Measurements from ENCODE around the gene MERTK. TPM values are rescaled to one million over a fixed set of nuclear protein-coding genes. Genes with fewer than 3 reads are reported as not detected.
A peak's percentile ranks its signal among the peaks of the same experiment; 100 is the strongest.

The MERTK gene
- total and polyA plus RNA-seq, 4 donors, result 9.6 to 61.3 (median 24.2) TPM

DNA sequence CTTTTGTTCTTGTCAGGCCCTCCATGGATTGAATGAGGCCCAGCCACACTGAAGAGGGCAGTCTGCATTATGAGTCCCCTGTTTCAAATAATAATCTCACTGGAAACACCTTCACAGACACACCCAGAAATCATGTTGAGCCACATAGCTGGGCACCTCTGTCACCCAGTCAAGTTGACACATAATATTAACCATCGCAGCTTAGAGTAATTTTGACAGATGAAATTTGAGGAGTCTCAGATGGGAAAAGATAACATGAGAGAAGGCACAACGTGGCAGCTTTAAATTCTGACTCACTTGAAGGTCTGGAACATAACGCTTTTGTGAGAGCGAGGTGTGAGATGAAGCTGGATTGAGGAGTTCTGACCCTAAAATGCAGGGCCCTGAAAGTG is 85.8 kb downstream of the MERTK start:
- peaks cover 8% of the 10 kb centered on the region in 2 donors for H3K36me3 ChIP-seq (ENCODE audit: control insufficient read depth in 1 of 2, insufficient read depth in 2 of 2, low read length in 1 of 2)
- no peak for ATAC-seq (ENCODE audit: low FRiP score)
- H3K4me3 ChIP-seq (ENCODE audit: low read length in 2 of 2), result no peak overlapping the region
- no peak overlapping the region for H3K27ac ChIP-seq (ENCODE audit: low read depth in 1 of 2, low read length in 2 of 2)
- H3K4me1 ChIP-seq (ENCODE audit: control insufficient read depth in 1 of 2, insufficient read depth in 2 of 2, low read length in 2 of 2), result no peaks in the 10 kb centered on the region
- 88 to 90% methylated on average over 4 of the region's 4 CpGs for WGBS, 2 donors
- H3K27me3 ChIP-seq (ENCODE audit: control insufficient read depth in 1 of 2, insufficient read depth in 2 of 2, low read length in 1 of 2), result no peaks in the 10 kb centered on the region
- H3K9me3 ChIP-seq (ENCODE audit: control insufficient read depth, low read length), result no peaks in the 10 kb centered on the region
- intact Hi-C loops (cut with DNase I), result no loop called here
- DNase-seq, result no peak

DNA sequence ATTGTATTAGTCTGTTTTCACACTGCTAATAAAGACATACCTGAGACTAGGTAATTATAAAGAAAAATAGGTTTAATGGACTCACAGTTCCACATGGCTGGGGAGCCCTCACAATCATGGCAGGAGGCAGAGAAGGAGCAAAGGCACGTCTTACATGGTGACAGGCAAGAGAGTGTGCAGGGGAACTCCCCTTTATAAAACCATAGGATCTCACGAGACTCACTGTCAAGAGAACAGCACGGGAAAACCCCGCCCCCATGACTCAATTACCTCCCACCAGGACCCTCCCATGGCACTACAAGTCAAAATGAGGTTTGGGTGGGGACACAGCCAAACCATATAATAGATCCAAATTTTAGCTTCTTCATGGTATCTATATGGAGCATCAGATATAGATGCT is 87.1 kb downstream of the MERTK start:
- Histone ChIP-seq H3K36me3 (ENCODE audit: control insufficient read depth in 1 of 2, insufficient read depth in 2 of 2, low read length in 1 of 2) (peaks cover 8% of the 10 kb centered on the region in 2 donors), H3K4me3 (ENCODE audit: low read length in 2 of 2) (no peak overlapping the region), H3K9me3 (ENCODE audit: control insufficient read depth, low read length) (no peaks in the 10 kb centered on the region), H3K4me1 (ENCODE audit: control insufficient read depth in 1 of 2, insufficient read depth in 2 of 2, low read length in 2 of 2) (no peaks in the 10 kb centered on the region), H3K27me3 (ENCODE audit: control insufficient read depth in 1 of 2, insufficient read depth in 2 of 2, low read length in 1 of 2) (no peaks in the 10 kb centered on the region), H3K27ac (ENCODE audit: low read depth in 1 of 2, low read length in 2 of 2) (no peak overlapping the region)
- intact Hi-C loops (cut with DNase I), result no loop called here
- no peak for DNase-seq
- 82 to 92% methylated on average over 4 of the region's 4 CpGs for WGBS, 2 donors
- ATAC-seq (ENCODE audit: low FRiP score), result no peak

DNA sequence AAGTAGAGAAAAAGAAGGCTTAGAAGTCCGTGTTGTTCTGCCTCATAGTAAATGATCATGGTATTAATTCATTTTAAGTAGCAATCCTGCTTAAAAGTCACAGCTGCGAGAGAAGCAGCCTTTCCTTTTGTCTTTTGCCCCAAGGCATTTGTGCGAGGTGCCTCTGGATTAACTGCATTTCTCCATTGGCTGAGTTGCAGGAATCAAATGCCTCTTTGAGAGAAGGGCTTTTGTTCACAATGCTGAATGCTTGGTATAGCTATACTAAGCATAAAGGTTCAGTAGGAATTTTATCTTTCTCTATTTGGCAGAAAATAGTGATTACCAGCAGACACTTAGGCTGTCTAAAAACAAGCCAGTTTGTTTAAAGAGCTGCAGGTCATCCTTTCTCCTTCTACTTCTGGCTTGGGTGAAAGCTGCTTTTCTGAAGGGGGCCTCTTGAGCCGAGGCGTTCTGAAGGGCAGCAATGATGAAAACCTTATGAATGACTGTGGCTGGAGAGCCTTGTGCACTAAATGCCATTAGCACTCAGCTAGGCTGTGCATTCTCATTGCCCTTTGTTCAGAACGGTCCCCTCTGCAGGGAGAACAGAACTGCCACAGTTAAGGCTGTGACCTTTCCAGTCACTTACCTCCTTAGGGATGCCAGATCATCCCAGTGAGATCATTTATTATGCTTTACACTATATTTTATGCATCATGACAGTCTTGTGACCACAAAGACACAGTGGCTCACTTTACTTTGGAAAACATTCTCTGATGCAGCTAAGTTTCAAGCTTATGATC is 87.9 kb downstream of the MERTK start:
- no peaks in the 10 kb centered on the region for H3K27me3 ChIP-seq (ENCODE audit: control insufficient read depth in 1 of 2, insufficient read depth in 2 of 2, low read length in 1 of 2)
- intact Hi-C loops (cut with DNase I), result no loop called here
- no peaks in the 10 kb centered on the region for H3K4me1 ChIP-seq (ENCODE audit: control insufficient read depth in 1 of 2, insufficient read depth in 2 of 2, low read length in 2 of 2)
- no peak for ATAC-seq (ENCODE audit: low FRiP score)
- no peak overlapping the region for H3K4me3 ChIP-seq (ENCODE audit: low read length in 2 of 2)
- 49 to 64% methylated on average over 6 of the region's 6 CpGs for WGBS, 2 donors
- no peaks in the 10 kb centered on the region for H3K9me3 ChIP-seq (ENCODE audit: control insufficient read depth, low read length)
- H3K27ac ChIP-seq (ENCODE audit: low read depth in 1 of 2, low read length in 2 of 2), result no peak overlapping the region
- DNase-seq, result no peak
- peaks cover 8% of the 10 kb centered on the region in 2 donors for H3K36me3 ChIP-seq (ENCODE audit: control insufficient read depth in 1 of 2, insufficient read depth in 2 of 2, low read length in 1 of 2)

DNA sequence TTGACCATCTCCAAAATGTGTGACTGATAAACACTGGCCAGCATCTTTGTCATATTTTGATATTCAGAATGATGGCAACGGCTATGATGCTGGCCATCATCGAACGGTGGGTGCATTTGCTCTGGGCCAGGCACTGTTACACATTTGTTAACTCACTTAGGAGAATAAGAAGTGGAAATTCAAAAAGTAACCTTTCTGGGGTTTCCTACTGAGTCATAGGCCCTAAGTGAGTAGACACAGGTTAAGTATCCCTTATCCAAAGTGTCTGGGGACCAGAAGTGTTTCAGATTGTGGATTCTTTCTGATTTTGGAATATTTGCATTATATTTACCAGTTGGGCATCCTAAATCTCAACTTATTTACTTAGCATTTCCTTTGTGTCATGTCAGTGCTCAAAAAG is 92.0 kb downstream of the MERTK start:
- Histone ChIP-seq H3K36me3 (ENCODE audit: control insufficient read depth in 1 of 2, insufficient read depth in 2 of 2, low read length in 1 of 2) (peaks cover 0 to 4% of the 10 kb centered on the region in 2 donors), H3K4me3 (ENCODE audit: low read length in 2 of 2) (no peak overlapping the region), H3K4me1 (ENCODE audit: control insufficient read depth in 1 of 2, insufficient read depth in 2 of 2, low read length in 2 of 2) (no peaks in the 10 kb centered on the region), H3K27me3 (ENCODE audit: control insufficient read depth in 1 of 2, insufficient read depth in 2 of 2, low read length in 1 of 2) (no peaks in the 10 kb centered on the region), H3K27ac (ENCODE audit: low read depth in 1 of 2, low read length in 2 of 2) (no peak overlapping the region), H3K9me3 (ENCODE audit: control insufficient read depth, low read length) (no peaks in the 10 kb centered on the region)
- 69 to 88% methylated on average over 3 of the region's 3 CpGs for WGBS, 2 donors
- no peak for DNase-seq
- no peak for ATAC-seq (ENCODE audit: low FRiP score)
- intact Hi-C loops (cut with DNase I), result no loop called here

DNA sequence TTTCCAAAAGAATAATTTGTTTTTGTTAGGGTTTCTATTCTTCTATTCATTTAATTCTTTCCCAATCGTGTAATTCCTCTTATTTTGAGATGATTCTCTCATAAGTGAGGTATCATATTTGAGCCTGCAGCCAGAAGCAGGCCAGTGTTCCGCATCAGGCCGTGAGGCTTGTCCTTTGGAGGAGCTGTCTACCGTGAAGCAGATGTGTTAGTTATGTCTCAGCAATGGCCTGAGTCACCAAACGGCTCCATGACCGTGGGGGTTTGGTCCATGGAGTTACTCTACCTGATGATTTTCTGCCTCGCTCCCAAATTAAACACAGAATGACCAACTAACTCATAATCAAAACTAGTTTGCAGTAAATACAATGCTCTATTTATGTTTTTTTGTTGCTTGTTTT is 92.4 kb downstream of the MERTK start:
- no peaks in the 10 kb centered on the region for H3K27me3 ChIP-seq (ENCODE audit: control insufficient read depth in 1 of 2, insufficient read depth in 2 of 2, low read length in 1 of 2)

DNA sequence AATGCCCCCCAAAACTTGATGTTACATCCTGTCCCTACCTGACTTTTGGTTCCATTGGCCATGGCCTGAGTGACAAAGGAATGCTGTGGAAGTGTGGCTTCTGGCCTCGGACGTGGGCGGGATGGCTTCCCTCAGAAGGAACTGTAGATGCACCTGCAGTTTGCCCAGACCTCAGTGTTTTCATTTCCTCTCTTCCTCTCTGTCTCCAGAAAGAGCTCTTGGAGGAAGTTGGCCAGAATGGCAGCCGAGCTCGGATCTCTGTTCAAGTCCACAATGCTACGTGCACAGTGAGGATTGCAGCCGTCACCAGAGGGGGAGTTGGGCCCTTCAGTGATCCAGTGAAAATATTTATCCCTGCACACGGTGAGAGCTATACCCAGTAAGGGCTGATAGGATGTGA is 95.6 kb downstream of the MERTK start:
- intact Hi-C loops (cut with DNase I), result no loop called here
- no peaks in the 10 kb centered on the region for H3K4me1 ChIP-seq (ENCODE audit: control insufficient read depth in 1 of 2, insufficient read depth in 2 of 2, low read length in 2 of 2)
- no peak overlapping the region for H3K27ac ChIP-seq (ENCODE audit: low read depth in 1 of 2, low read length in 2 of 2)
- H3K4me3 ChIP-seq (ENCODE audit: low read length in 2 of 2), result no peak overlapping the region
- no peaks in the 10 kb centered on the region for H3K9me3 ChIP-seq (ENCODE audit: control insufficient read depth, low read length)
- WGBS, 2 donors, result 72 to 84% methylated on average over 8 of the region's 8 CpGs
- DNase-seq (peak in 1 of 2 donors; percentile 54), ATAC-seq (ENCODE audit: low FRiP score) (no peak)
- H3K36me3 ChIP-seq (ENCODE audit: control insufficient read depth in 1 of 2, insufficient read depth in 2 of 2, low read length in 1 of 2), result peaks cover 0 to 8% of the 10 kb centered on the region in 2 donors
- no peaks in the 10 kb centered on the region for H3K27me3 ChIP-seq (ENCODE audit: control insufficient read depth in 1 of 2, insufficient read depth in 2 of 2, low read length in 1 of 2)

More for the DNA sequence above, 92.4 kb downstream of the MERTK start:
- H3K36me3 ChIP-seq (ENCODE audit: control insufficient read depth in 1 of 2, insufficient read depth in 2 of 2, low read length in 1 of 2), result peaks cover 0 to 4% of the 10 kb centered on the region in 2 donors
- H3K27ac ChIP-seq (ENCODE audit: low read depth in 1 of 2, low read length in 2 of 2), result no peak overlapping the region
- WGBS, 2 donors, result 93% methylated on average over 7 of the region's 7 CpGs
- H3K9me3 ChIP-seq (ENCODE audit: control insufficient read depth, low read length), result no peaks in the 10 kb centered on the region
- no peak overlapping the region for H3K4me3 ChIP-seq (ENCODE audit: low read length in 2 of 2)
- DNase-seq (no peak), ATAC-seq (ENCODE audit: low FRiP score) (no peak)
- H3K4me1 ChIP-seq (ENCODE audit: control insufficient read depth in 1 of 2, insufficient read depth in 2 of 2, low read length in 2 of 2), result no peaks in the 10 kb centered on the region
- intact Hi-C loops (cut with DNase I), result no loop called here

DNA sequence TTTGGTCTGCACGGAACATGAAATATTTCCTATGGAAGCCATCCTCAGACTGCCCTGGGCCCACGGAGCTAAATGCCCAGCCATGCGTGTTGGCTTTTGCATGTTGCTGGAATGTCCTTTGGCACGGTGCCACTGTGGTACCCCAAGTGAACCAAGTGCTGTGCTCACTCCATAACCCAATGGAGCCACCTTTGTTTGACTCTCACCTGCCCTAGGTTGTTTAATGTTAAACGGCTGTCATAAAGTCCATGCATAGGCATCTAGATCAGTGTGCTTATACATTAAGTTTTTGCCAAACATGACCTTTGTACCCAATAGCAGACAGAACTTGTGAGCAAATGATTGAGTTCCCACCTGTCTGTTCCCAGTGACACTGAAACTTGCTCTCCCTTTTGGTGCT is 96.7 kb downstream of the MERTK start:
- no peak for DNase-seq
- WGBS, 2 donors, result 79 to 82% methylated on average over 5 of the region's 5 CpGs
- no peaks in the 10 kb centered on the region for H3K27me3 ChIP-seq (ENCODE audit: control insufficient read depth in 1 of 2, insufficient read depth in 2 of 2, low read length in 1 of 2)
- no peaks in the 10 kb centered on the region for H3K9me3 ChIP-seq (ENCODE audit: control insufficient read depth, low read length)
- H3K4me3 ChIP-seq (ENCODE audit: low read length in 2 of 2), result no peak overlapping the region
- H3K4me1 ChIP-seq (ENCODE audit: control insufficient read depth in 1 of 2, insufficient read depth in 2 of 2, low read length in 2 of 2), result no peaks in the 10 kb centered on the region
- peaks cover 0 to 8% of the 10 kb centered on the region in 2 donors for H3K36me3 ChIP-seq (ENCODE audit: control insufficient read depth in 1 of 2, insufficient read depth in 2 of 2, low read length in 1 of 2)
- H3K27ac ChIP-seq (ENCODE audit: low read depth in 1 of 2, low read length in 2 of 2), result no peak overlapping the region
- intact Hi-C loops (cut with DNase I), result no loop called here
- no peak for ATAC-seq (ENCODE audit: low FRiP score)

DNA sequence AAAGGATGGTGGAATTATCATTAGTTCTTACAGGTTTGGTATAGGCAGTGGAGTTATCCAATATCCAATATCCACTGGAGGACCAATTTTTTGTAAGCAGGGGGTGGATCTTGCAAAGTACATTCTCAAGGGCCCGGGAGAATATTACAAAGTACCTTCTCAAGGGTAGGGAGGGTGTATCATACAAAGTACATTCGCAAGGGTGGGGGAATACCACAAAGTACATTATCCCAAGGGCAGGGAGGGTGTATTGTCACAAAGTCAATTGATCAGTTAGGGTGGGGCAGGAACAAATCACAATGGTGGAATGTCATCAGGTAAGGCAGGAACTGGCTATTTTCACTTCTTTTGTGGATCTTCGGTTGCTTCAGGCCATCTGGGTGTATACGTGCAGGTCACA is 101.4 kb downstream of the MERTK start:
- Histone ChIP-seq H3K36me3 (ENCODE audit: control insufficient read depth in 1 of 2, insufficient read depth in 2 of 2, low read length in 1 of 2) (peaks cover 3 to 10% of the 10 kb centered on the region in 2 donors), H3K27me3 (ENCODE audit: control insufficient read depth in 1 of 2, insufficient read depth in 2 of 2, low read length in 1 of 2) (no peaks in the 10 kb centered on the region), H3K27ac (ENCODE audit: low read depth in 1 of 2, low read length in 2 of 2) (no peak overlapping the region), H3K4me1 (ENCODE audit: control insufficient read depth in 1 of 2, insufficient read depth in 2 of 2, low read length in 2 of 2) (no peaks in the 10 kb centered on the region), H3K9me3 (ENCODE audit: control insufficient read depth, low read length) (no peaks in the 10 kb centered on the region), H3K4me3 (ENCODE audit: low read length in 2 of 2) (no peak overlapping the region)
- intact Hi-C loops (cut with DNase I), result no loop called here
- WGBS, 2 donors, result 87 to 97% methylated on average over 4 of the region's 4 CpGs
- ATAC-seq (ENCODE audit: low FRiP score) (no peak), DNase-seq (no peak)

DNA sequence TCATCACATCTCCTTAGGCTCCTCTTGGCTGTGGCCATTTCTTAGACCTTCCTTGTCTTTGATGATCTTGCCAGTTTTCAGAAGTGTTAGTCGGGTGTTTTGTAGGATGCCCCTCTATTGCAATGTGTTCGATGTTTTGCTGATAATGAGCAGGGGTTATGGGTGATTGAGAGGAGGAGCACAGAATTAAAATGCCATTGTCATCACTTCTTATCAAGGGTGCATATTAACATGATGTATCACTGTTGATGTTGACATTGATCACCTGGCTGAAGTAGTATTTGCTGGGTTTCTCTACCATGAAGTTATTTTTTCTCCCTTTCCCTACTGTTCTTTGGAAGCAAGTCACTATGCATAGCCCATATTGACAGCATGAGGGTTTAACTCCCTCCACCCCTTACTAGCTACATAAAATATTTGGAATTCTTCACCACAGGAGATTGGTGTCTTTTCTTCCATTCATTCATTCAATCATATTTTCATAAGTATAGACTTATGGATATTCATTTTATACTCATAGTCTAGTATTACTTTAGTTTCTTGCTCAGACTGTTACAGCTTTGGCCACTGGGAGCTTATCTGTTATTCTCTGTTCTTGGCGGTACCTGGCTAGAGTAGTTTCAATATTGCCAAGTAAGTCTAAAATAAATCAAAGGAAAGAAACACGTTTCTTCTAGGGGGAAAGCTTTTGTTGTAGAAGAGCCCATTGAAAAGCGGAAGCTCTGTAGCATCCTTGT is 102.2 kb downstream of the MERTK start:
- intact Hi-C loops (cut with DNase I), result no loop called here
- Histone ChIP-seq H3K27me3 (ENCODE audit: control insufficient read depth in 1 of 2, insufficient read depth in 2 of 2, low read length in 1 of 2) (no peaks in the 10 kb centered on the region), H3K4me3 (ENCODE audit: low read length in 2 of 2) (no peak overlapping the region), H3K36me3 (ENCODE audit: control insufficient read depth in 1 of 2, insufficient read depth in 2 of 2, low read length in 1 of 2) (peaks cover 3 to 9% of the 10 kb centered on the region in 2 donors), H3K4me1 (ENCODE audit: control insufficient read depth in 1 of 2, insufficient read depth in 2 of 2, low read length in 2 of 2) (no peaks in the 10 kb centered on the region), H3K27ac (ENCODE audit: low read depth in 1 of 2, low read length in 2 of 2) (no peak overlapping the region), H3K9me3 (ENCODE audit: control insufficient read depth, low read length) (no peaks in the 10 kb centered on the region)
- no peak for ATAC-seq (ENCODE audit: low FRiP score)
- WGBS, 2 donors, result 70 to 71% methylated on average over 5 of the region's 5 CpGs
- DNase-seq, result no peak
